Breast epithelium (tissue), 4 donors: ENCODE measurements around the gene TSPAN12. TPM values are rescaled to one million over a fixed set of nuclear protein-coding genes. Genes with fewer than 3 reads are reported as not detected.

Experiments
- DNase-seq, 2 donors: peaks; one replicate each; pipeline ENCODE4 v3.0.0-alpha.2; 2019; ENCODE audit warnings: low spot score in 2 of 2
- H3K27ac ChIP-seq, 2 donors: fragments of 200-600 bp; sonication (generic) in 1 of 2; one replicate each; pipeline ENCODE4 v1.5.1; 2016 to 2019; ENCODE audit warnings: mild to moderate bottlenecking in 1 of 2
- H3K27me3 ChIP-seq, 2 donors: fragments of 200-600 bp; sonication (generic) in 1 of 2; one replicate each; pipeline versions ENCODE4 v1.5.1 to v1.6.0; 2017 to 2019; ENCODE audit warnings: control low read depth in 1 of 2, mild to moderate bottlenecking in 1 of 2
- H3K36me3 ChIP-seq: fragments of 200-600 bp; one replicate; pipeline ENCODE4 v1.5.1; 2019
- H3K4me1 ChIP-seq, 2 donors: fragments of 200-600 bp; sonication (generic); one replicate each; pipeline ENCODE4 v1.5.1; 2016 to 2019; ENCODE audit warnings: control low read depth in 1 of 2
- H3K4me3 ChIP-seq, 3 donors: fragments of 200-600 bp; sonication (generic); 1 replicate in 2 of 3; 2 replicates in 1 of 3; pipeline ENCODE4 v1.5.1; 2016 to 2019; ENCODE audit warnings: mild to moderate bottlenecking in 3 of 3, moderate library complexity in 2 of 3
- H3K9me3 ChIP-seq, 2 donors: fragments of 200-600 bp; sonication (generic) in 1 of 2; one replicate each; pipeline ENCODE4 v1.5.1; 2016 to 2019; ENCODE audit warnings: control low read depth in 1 of 2
- POLR2A ChIP-seq: fragments of 450-650 bp; IDR thresholded peaks from one replicate; pipeline ENCODE4 v1.6.1; 2016; ENCODE audit warnings: antibody characterized with exemption, mild to moderate bottlenecking, moderate library complexity
- POLR2AphosphoS5 ChIP-seq, 3 donors: sonication (generic); formaldehyde crosslinking; IDR thresholded peaks; one replicate each; pipeline ENCODE4 v1.6.1; 2017; ENCODE audit warnings: antibody characterized with exemption in 3 of 3
- intact Hi-C: fragments of 100-400 bp; cut with DNase I; formaldehyde crosslinking; loops from one replicate; pipeline ENCODE4 v1.15.1; 2023; ENCODE audit warnings: low total_unique reads
- total RNA-seq, 3 donors: library from RNA; depleted of rRNA; stranded (reverse); fragments of >200 nt; gene quantifications; one replicate each; pipeline ENCODE4 v1.1.0, GENCODE V29; 2016
- TF ChIP-seq, protein P1 (sequence below), 3 donors: fragments of 450-650 bp; IDR thresholded peaks; one replicate each; pipeline ENCODE4 v1.5.1; 2016 to 2017; ENCODE audit warnings: antibody characterized with exemption in 3 of 3, mild to moderate bottlenecking in 3 of 3, moderate library complexity in 3 of 3

The TSPAN12 gene
- total RNA-seq, 3 donors from 2014 or later = 6.6 to 11.3 (median 9.2) TPM

DNA sequence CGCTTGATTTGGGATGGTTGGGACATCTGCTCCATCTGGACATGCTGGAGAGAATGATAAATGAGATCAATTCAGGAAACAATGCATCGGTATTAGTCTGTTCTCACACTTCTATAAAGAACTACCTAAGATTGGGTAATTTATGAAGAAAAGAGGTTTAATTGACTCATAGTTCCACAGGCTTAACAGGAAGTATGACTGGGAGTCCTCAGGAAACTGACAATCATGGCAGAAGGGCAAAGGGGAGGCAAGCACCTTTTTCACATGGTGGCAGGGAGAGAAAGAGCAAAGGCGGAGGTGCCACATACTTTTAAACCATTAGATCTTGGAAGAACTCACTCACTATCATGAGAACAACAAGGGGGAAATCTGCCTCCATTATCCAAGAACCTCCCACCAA is 16.8 kb upstream of the TSPAN12 start:
- TF ChIP-seq POLR2A (no peak), POLR2AphosphoS5 (IDR thresholded peaks at IDR 0.05) (no peak)
- TF ChIP-seq, protein P1, sequence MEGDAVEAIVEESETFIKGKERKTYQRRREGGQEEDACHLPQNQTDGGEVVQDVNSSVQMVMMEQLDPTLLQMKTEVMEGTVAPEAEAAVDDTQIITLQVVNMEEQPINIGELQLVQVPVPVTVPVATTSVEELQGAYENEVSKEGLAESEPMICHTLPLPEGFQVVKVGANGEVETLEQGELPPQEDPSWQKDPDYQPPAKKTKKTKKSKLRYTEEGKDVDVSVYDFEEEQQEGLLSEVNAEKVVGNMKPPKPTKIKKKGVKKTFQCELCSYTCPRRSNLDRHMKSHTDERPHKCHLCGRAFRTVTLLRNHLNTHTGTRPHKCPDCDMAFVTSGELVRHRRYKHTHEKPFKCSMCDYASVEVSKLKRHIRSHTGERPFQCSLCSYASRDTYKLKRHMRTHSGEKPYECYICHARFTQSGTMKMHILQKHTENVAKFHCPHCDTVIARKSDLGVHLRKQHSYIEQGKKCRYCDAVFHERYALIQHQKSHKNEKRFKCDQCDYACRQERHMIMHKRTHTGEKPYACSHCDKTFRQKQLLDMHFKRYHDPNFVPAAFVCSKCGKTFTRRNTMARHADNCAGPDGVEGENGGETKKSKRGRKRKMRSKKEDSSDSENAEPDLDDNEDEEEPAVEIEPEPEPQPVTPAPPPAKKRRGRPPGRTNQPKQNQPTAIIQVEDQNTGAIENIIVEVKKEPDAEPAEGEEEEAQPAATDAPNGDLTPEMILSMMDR (IDR thresholded peaks at IDR 0.05) = no peak
- Histone ChIP-seq H3K27ac (no peak overlapping the region), H3K4me3 (no peak overlapping the region), H3K27me3 (no peaks in the 10 kb centered on the region), H3K4me1 (no peaks in the 10 kb centered on the region), H3K9me3 (no peaks in the 10 kb centered on the region), H3K36me3 (no peaks in the 10 kb centered on the region)
- intact Hi-C loops = no loop called here
- no peak for DNase-seq

DNA sequence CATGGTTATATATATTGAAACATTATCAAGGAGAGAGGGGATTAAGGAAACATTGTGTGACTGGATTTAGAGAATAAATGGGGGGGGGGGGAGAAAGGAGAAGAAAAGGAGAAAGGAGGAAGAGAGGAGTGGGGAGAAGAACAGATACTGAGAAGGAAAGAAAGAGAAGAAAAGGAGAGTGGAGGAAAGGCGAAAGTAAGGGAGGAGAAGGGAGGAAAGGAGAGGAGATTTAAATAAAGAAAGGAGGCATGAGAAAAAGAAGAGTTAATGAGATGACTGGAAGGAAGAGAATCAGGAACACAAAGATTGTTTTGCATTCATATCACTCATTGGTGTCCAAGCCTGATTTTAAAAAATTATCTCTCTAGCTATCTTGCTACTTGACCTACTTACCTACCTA is 16.1 kb upstream of the TSPAN12 start:
- no peaks in the 10 kb centered on the region for H3K4me1 ChIP-seq
- H3K36me3 ChIP-seq = no peaks in the 10 kb centered on the region
- H3K4me3 ChIP-seq = no peak overlapping the region
- TF ChIP-seq, protein P1 (IDR thresholded peaks at IDR 0.05) = no peak
- TF ChIP-seq POLR2A = no peak
- no peaks in the 10 kb centered on the region for H3K27me3 ChIP-seq
- no peak for DNase-seq
- no peaks in the 10 kb centered on the region for H3K9me3 ChIP-seq
- no peak overlapping the region for H3K27ac ChIP-seq
- intact Hi-C loops = no loop called here

DNA sequence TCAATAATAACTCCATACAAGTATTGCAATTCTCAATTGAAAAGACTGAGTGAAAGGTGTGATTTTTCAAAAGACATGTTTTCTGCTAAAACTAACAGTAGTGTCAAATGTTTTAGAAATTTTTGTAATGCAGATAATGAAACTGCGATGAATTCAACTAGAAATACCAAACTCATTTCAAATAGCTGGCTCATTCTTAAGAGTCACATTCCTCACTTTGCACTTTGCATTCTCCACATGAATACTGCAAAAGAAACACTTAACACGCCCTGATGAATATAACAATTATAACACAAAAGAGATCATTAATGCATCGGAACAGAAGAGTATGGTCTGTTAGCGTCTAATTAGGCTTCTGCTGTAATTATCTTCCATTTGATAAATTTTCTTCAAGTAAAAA is 15.5 kb upstream of the TSPAN12 start:
- H3K27me3 ChIP-seq = no peaks in the 10 kb centered on the region
- no peak overlapping the region for H3K4me3 ChIP-seq
- TF ChIP-seq, protein P1 (IDR thresholded peaks at IDR 0.05) = no peak
- TF ChIP-seq POLR2AphosphoS5 (IDR thresholded peaks at IDR 0.05) (no peak), POLR2A (no peak)
- no peaks in the 10 kb centered on the region for H3K9me3 ChIP-seq
- H3K4me1 ChIP-seq = no peaks in the 10 kb centered on the region
- H3K27ac ChIP-seq = no peak overlapping the region
- DNase-seq = no peak
- H3K36me3 ChIP-seq = no peaks in the 10 kb centered on the region
- intact Hi-C loops = no loop called here

DNA sequence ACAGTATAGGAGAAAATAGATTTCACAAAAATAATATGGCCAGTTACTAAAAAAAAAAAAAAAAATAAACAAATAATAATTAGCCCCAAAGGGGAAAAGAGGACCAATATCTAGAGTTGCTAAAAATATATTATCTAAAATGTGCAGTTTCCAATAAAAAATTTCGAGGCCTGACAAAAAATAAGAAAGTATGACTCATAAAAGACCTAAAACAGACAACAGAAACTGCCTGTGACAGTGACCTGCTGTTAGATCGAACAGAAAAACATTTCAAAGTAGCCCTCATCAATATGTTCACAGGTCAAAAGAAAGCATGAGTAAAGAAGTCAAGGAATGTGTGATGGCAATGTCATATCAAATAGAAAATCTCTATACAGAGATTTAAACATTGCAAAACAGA is 11.8 kb upstream of the TSPAN12 start:
- H3K27ac ChIP-seq = no peak overlapping the region
- intact Hi-C loops = no loop called here
- no peak for DNase-seq
- H3K27me3 ChIP-seq = no peaks in the 10 kb centered on the region
- no peak overlapping the region for H3K4me3 ChIP-seq
- H3K4me1 ChIP-seq = no peaks in the 10 kb centered on the region
- TF ChIP-seq, protein P1 (IDR thresholded peaks at IDR 0.05) = no peak
- TF ChIP-seq POLR2A (no peak), POLR2AphosphoS5 (IDR thresholded peaks at IDR 0.05) (no peak)
- no peaks in the 10 kb centered on the region for H3K36me3 ChIP-seq
- no peaks in the 10 kb centered on the region for H3K9me3 ChIP-seq

DNA sequence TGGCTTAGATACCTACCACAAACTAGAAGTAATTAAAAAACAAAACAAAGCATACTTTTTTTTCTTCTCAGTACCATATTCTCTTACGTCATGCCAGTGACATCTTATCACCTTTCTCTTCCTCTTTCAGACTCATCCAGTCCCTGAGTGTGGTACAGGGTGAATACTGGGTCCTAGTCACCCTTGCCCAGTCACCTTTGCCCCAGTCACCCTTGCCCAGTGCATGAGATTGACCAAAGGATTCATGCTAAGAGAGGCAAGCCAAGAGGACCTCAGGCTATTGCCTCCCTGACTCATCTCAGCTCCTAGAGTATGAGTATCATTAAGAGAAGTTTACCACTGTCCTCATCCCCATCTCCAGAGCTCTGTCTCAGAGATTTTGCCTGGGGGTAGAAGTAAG is 10.0 kb upstream of the TSPAN12 start:
- H3K36me3 ChIP-seq = no peaks in the 10 kb centered on the region
- no peak overlapping the region for H3K27ac ChIP-seq
- no peaks in the 10 kb centered on the region for H3K9me3 ChIP-seq
- no peaks in the 10 kb centered on the region for H3K4me1 ChIP-seq
- H3K4me3 ChIP-seq = no peak overlapping the region
- no peak for DNase-seq
- intact Hi-C loops = no loop called here
- TF ChIP-seq POLR2A (no peak), POLR2AphosphoS5 (IDR thresholded peaks at IDR 0.05) (no peak)
- TF ChIP-seq, protein P1 (IDR thresholded peaks at IDR 0.05) = no peak
- H3K27me3 ChIP-seq = no peaks in the 10 kb centered on the region
